ENCODE results near the gene ARL17B. TPM values are rescaled to one million over a fixed set of nuclear protein-coding genes. Genes with fewer than 3 reads are reported as not detected.
"Not testable (repeated sequence)": the region's sequence is repeated elsewhere in the genome, so short reads cannot be mapped to it uniquely, and the experiment has no call there.

ARL17B gene
- total and polyA plus RNA-seq, 2 of the 8 experiments (the other 6 are each of a cell fraction or from before 2014, with no cell fraction given) = 5.4 to 21.6 TPM

DNA sequence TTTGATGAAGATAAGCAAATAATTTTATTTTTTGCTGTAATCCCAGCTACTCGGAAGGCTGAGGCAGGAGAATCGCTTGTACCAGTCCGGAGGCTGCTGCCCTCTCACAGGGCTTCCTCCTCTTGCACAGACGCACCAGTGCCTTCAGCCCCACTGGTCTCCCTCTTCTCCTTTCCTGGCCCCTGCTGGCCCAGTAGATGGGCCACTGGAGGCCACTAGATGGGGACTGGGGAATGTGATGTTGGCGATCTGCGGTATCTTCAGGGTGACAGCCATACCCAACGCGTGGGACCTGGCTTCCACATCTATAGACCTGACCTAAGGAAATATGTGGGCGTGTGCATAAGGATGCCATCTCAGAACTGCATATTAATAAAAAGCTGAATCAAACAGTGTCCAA, 38.4 kb upstream of the ARL17B start:
- H2BK12ac ChIP-seq (ENCODE audit: low read depth, low read length); H2BK5ac ChIP-seq (ENCODE audit: low read depth, low read length); FAIRE-seq; H3K9me3 ChIP-seq (ENCODE audit: insufficient read depth in 2 of 2, low read depth in 1 of 2, low read length in 1 of 2); H3K4me1 ChIP-seq (replicated peaks in 1 of 4; ENCODE audit: control insufficient read depth in 3 of 4, insufficient read depth in 4 of 4, low read length in 3 of 4); H3K27ac ChIP-seq (ENCODE audit: low read depth, low read length); H3K18ac ChIP-seq (ENCODE audit: extremely low read depth, low read length); H3K23me2 ChIP-seq (ENCODE audit: low read depth, low read length); H3K14ac ChIP-seq (ENCODE audit: insufficient read length); H2AK5ac ChIP-seq (ENCODE audit: low read depth, low read length); H4K8ac ChIP-seq (ENCODE audit: extremely low read depth, insufficient read depth, low read length); DNase-seq (ENCODE audit: low read depth in 1 of 2, low spot score in 2 of 2); H3K9ac ChIP-seq (replicated peaks in 1 of 4; ENCODE audit: extremely low read depth in 1 of 4, low read depth in 3 of 4, low read length in 3 of 4); H2AFZ ChIP-seq (ENCODE audit: low read length); H3K4ac ChIP-seq (replicated peaks; ENCODE audit: insufficient read length, low read depth, low read length); H2BK120ac ChIP-seq (replicated peaks; ENCODE audit: low read depth, low read length); H3K27me3 ChIP-seq (replicated peaks in 1 of 4; ENCODE audit: control insufficient read depth in 3 of 4, extremely low read depth in 1 of 4, insufficient read depth in 3 of 4, low read length in 3 of 4); H3K4me2 ChIP-seq (ENCODE audit: insufficient read depth in 1 of 2, low read depth in 2 of 2, low read length in 2 of 2); H2BK20ac ChIP-seq (ENCODE audit: low read length); H3K79me1 ChIP-seq (ENCODE audit: low read depth, low read length); H3K4me3 ChIP-seq (ENCODE audit: extremely low read depth in 1 of 4, insufficient read depth in 2 of 4, low read depth in 3 of 4, low read length in 4 of 4); H4K91ac ChIP-seq (replicated peaks; ENCODE audit: insufficient read length, low read length); H4K5ac ChIP-seq (ENCODE audit: insufficient read length, low read depth, low read length); H3K56ac ChIP-seq (replicated peaks; ENCODE audit: insufficient read length, low read depth, low read length); H3K36me3 ChIP-seq (ENCODE audit: control insufficient read depth in 2 of 4, insufficient read depth in 4 of 4, low read length in 3 of 4); H3K23ac ChIP-seq (ENCODE audit: insufficient read length); H2BK15ac ChIP-seq (ENCODE audit: low read length); H3K79me2 ChIP-seq (ENCODE audit: control insufficient read depth in 1 of 2, insufficient read depth in 2 of 2, low read length in 2 of 2); H4K20me1 ChIP-seq (replicated peaks in 1 of 2; ENCODE audit: control insufficient read depth in 1 of 2, insufficient read depth in 2 of 2, low read length in 2 of 2); POLR2A ChIA-PET (ENCODE audit: partially characterized antibody); CTCF ChIA-PET (ENCODE audit: partially characterized antibody): not testable (repeated sequence)
- 90% methylated on average over 2 of the region's 9 CpGs; no CpG with 5 or more reads in 1 of the 2 experiments for WGBS, 2 experiments (ENCODE audit: extremely low coverage in 1 of 2, insufficient coverage in 1 of 2, insufficient read length in 1 of 2, insufficient replicate concordance in 2 of 2, low coverage in 1 of 2, low lambda C conversion rate in 2 of 2, missing lambda C conversion rate in 1 of 2)

GRCh38 chr17:46396292-46396691, 34.7 kb upstream of the ARL17B start:
- H3K27me3 ChIP-seq (replicated peaks in 1 of 4; ENCODE audit: control insufficient read depth in 3 of 4, extremely low read depth in 1 of 4, insufficient read depth in 3 of 4, low read length in 3 of 4); H3K4me1 ChIP-seq (replicated peaks in 1 of 4; ENCODE audit: control insufficient read depth in 3 of 4, insufficient read depth in 4 of 4, low read length in 3 of 4); H2BK120ac ChIP-seq (replicated peaks; ENCODE audit: low read depth, low read length); POLR2A ChIA-PET (ENCODE audit: partially characterized antibody); H3K23me2 ChIP-seq (ENCODE audit: low read depth, low read length); DNase-seq (ENCODE audit: low read depth in 1 of 2, low spot score in 2 of 2); CTCF ChIA-PET (ENCODE audit: partially characterized antibody); H3K27ac ChIP-seq (ENCODE audit: low read depth, low read length); H3K9me3 ChIP-seq (ENCODE audit: insufficient read depth in 2 of 2, low read depth in 1 of 2, low read length in 1 of 2); H2BK20ac ChIP-seq (ENCODE audit: low read length); H3K18ac ChIP-seq (ENCODE audit: extremely low read depth, low read length); H3K79me1 ChIP-seq (ENCODE audit: low read depth, low read length); H3K4me2 ChIP-seq (ENCODE audit: insufficient read depth in 1 of 2, low read depth in 2 of 2, low read length in 2 of 2); H4K20me1 ChIP-seq (replicated peaks in 1 of 2; ENCODE audit: control insufficient read depth in 1 of 2, insufficient read depth in 2 of 2, low read length in 2 of 2); H2BK12ac ChIP-seq (ENCODE audit: low read depth, low read length); H4K91ac ChIP-seq (replicated peaks; ENCODE audit: insufficient read length, low read length); H3K4ac ChIP-seq (replicated peaks; ENCODE audit: insufficient read length, low read depth, low read length); H3K4me3 ChIP-seq (ENCODE audit: extremely low read depth in 1 of 4, insufficient read depth in 2 of 4, low read depth in 3 of 4, low read length in 4 of 4); H3K56ac ChIP-seq (replicated peaks; ENCODE audit: insufficient read length, low read depth, low read length); H3K14ac ChIP-seq (ENCODE audit: insufficient read length); FAIRE-seq; H2AK5ac ChIP-seq (ENCODE audit: low read depth, low read length); H4K5ac ChIP-seq (ENCODE audit: insufficient read length, low read depth, low read length); H3K9ac ChIP-seq (replicated peaks in 1 of 4; ENCODE audit: extremely low read depth in 1 of 4, low read depth in 3 of 4, low read length in 3 of 4); H3K23ac ChIP-seq (ENCODE audit: insufficient read length); H3K79me2 ChIP-seq (ENCODE audit: control insufficient read depth in 1 of 2, insufficient read depth in 2 of 2, low read length in 2 of 2); H3K36me3 ChIP-seq (ENCODE audit: control insufficient read depth in 2 of 4, insufficient read depth in 4 of 4, low read length in 3 of 4); H2BK15ac ChIP-seq (ENCODE audit: low read length); H2AFZ ChIP-seq (ENCODE audit: low read length); H4K8ac ChIP-seq (ENCODE audit: extremely low read depth, insufficient read depth, low read length); H2BK5ac ChIP-seq (ENCODE audit: low read depth, low read length): not testable (repeated sequence)
- no CpG with 5 or more reads among the region's 2 CpGs for WGBS, 2 experiments (ENCODE audit: extremely low coverage in 1 of 2, insufficient coverage in 1 of 2, insufficient read length in 1 of 2, insufficient replicate concordance in 2 of 2, low coverage in 1 of 2, low lambda C conversion rate in 2 of 2, missing lambda C conversion rate in 1 of 2)
